AG04450 (cell line): Measurements from ENCODE around the gene HMG20B. TPM values are rescaled to one million over a fixed set of nuclear protein-coding genes. Genes with fewer than 3 reads are reported as not detected.

Source experiments
- CTCF ChIA-PET: fragments of 300-600, 350-600 bp; formaldehyde crosslinking; extraction: SDS; loops from one replicate; lab custom pipeline; 2022; ENCODE audit warnings: antibody characterized with exemption, inconsistent platforms; lab: Charles Lee
- POLR2A ChIA-PET: fragments of 350-600 bp; formaldehyde crosslinking; extraction: SDS; loops from one replicate; lab custom pipeline; 2021; ENCODE audit warnings: antibody characterized with exemption, inconsistent platforms; lab: Yijun Ruan, JAX
- DNase-seq: peaks from one replicate; pipeline ENCODE4 v3.0.0-alpha.2; 2011; ENCODE audit warnings: low read depth, low spot score
- H3K27ac ChIP-seq: one replicate; pipeline ENCODE4 v1.5.1; 2012; ENCODE audit warnings: low read depth, low read length, control low read depth
- H3K27me3 ChIP-seq: one replicate; pipeline ENCODE4 v1.6.0; 2012; ENCODE audit warnings: low read length; ENCODE audit not compliant: control insufficient read depth, insufficient read depth
- H3K4me3 ChIP-seq: 2 replicates; pipeline ENCODE4 v1.5.1; 2011; ENCODE audit warnings: mild to moderate bottlenecking, low read depth, low read length, control low read depth
- H3K9me3 ChIP-seq: 2 replicates; pipeline ENCODE4 v1.5.1; 2012; ENCODE audit warnings: low read length; ENCODE audit not compliant: control insufficient read depth, insufficient read depth
- CTCF ChIP-seq: IDR thresholded peaks from 2 replicates; pipeline ENCODE4 v1.5.1; 2011; ENCODE audit warnings: low read depth, low read length, control low read depth, inconsistent platforms
- polyA plus RNA-seq: library from polyadenylated mRNA; depleted of rRNA; stranded (reverse); fragments of >200 nt; gene quantifications from 2 replicates; pipeline ENCODE4 v1.2.3, GENCODE V29; 2011

HMG20B gene
- polyA plus RNA-seq, 1 experiment = 30.5 TPM

- H3K27ac ChIP-seq = no peak within 1 kb of the TSS
- CTCF ChIA-PET = interaction anchor here (0.7 to 1.4 kb wide), 3 partner anchors 22 to 33 kb away, joined by 3 read pairs; no protein-coding TSS in a partner anchor
- POLR2A ChIA-PET = no interaction called here
- DNase-seq = no peak
- peaks cover 8% of the 10 kb centered on the region for H3K27me3 ChIP-seq
- peak within 1 kb of the TSS; percentile 27 for H3K4me3 ChIP-seq
- H3K9me3 ChIP-seq = peaks cover 11% of the 10 kb centered on the region
- TF ChIP-seq CTCF = no peak
Measured at GRCh38 chr19:3585301-3586126, 12.8 kb downstream of the HMG20B start, which contains the start of gene GIPC3. GIPC3 (plus strand) TSS chr19:3585478; CDS start chr19:3585598, 120 bp downstream.

- Histone ChIP-seq H3K27ac (no peak overlapping the region), H3K27me3 (peaks cover 8% of the 10 kb centered on the region), H3K9me3 (peaks cover 17% of the 10 kb centered on the region), H3K4me3 (no peak overlapping the region)
- DNase-seq = no peak
- peak; percentile 53 for TF ChIP-seq CTCF
- ChIA-PET CTCF (interaction anchor here (0.6 to 1.4 kb wide), 3 partner anchors 22 to 1125 kb away, joined by 3 read pairs; no protein-coding TSS in a partner anchor), POLR2A (no interaction called here)
Measured at GRCh38 chr19:3586127-3586626, 13.4 kb downstream of the HMG20B start.

- no peak overlapping the region for H3K4me3 ChIP-seq
- peaks cover 8% of the 10 kb centered on the region for H3K27me3 ChIP-seq
- no peak for DNase-seq
- peaks cover 20% of the 10 kb centered on the region for H3K9me3 ChIP-seq
- H3K27ac ChIP-seq = no peak overlapping the region
- ChIA-PET CTCF (interaction anchor here (0.6 to 1.4 kb wide), 3 partner anchors 21 to 1126 kb away, joined by 3 read pairs; no protein-coding TSS in a partner anchor), POLR2A (no interaction called here)
- no peak for TF ChIP-seq CTCF
Measured at GRCh38 chr19:3586707-3587346, 14.1 kb downstream of the HMG20B start.

GRCh38 chr19:3589439-3589838 is 16.7 kb downstream of the HMG20B start:
- TF ChIP-seq CTCF = no peak
- Histone ChIP-seq H3K27ac (no peak overlapping the region), H3K9me3 (peaks cover 25% of the 10 kb centered on the region), H3K27me3 (peaks cover 8% of the 10 kb centered on the region), H3K4me3 (no peak overlapping the region)
- CTCF ChIA-PET = no interaction called here
- POLR2A ChIA-PET = no interaction called here
- no peak for DNase-seq
